ENCODE data around the gene CYB561A3.
A peak's percentile ranks its signal among the peaks of the same experiment; 100 is the strongest.

CYB561A3 gene

DNA sequence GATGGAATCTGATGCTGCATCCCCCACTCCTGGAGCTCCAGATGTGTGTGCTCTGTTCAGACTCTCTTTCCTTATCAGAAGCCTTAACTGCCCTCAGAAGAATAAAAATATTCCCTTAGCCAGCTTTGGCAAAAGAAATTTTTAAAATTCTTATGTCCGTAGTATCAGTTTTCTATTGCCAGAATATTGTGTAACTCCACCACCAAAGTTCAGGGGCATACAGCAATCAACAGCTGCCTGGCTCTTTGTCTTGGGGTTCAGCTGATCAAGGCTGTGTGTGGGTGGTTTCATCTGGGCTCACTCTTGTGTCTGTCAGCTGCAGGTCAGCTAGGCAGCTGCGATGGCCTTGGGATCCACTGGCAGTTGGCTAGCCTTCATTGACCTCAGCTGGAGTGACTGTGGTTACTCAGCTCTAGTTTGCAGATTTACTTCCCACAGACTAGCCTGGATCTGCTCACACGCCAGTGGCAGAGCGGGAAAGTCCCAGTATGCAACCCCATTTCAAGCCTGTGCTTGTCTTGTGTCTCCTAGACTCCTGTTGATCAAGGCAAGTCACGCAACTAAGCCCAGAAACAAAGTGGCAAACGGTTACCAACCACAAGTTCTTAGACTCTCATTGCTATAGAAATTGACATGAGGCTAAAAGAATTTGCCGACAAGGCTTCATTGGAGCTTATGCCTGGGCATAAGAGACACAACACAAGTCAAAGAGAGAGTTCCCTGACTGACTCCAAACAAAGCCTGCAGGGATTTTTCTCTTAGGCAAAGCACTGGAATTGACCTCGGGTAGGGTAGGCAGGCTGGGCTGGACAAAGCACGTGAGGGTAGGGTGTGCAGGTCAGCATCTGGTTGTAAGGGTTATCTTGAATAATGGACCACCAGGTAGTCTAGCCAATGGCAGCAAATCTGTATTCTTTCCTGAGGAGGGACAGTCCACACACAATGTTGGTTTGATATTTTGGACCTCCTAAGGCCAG, 8.0 kb upstream of the CYB561A3 start:
- no peak for DNase-seq (ENCODE audit: low spot score)

DNA sequence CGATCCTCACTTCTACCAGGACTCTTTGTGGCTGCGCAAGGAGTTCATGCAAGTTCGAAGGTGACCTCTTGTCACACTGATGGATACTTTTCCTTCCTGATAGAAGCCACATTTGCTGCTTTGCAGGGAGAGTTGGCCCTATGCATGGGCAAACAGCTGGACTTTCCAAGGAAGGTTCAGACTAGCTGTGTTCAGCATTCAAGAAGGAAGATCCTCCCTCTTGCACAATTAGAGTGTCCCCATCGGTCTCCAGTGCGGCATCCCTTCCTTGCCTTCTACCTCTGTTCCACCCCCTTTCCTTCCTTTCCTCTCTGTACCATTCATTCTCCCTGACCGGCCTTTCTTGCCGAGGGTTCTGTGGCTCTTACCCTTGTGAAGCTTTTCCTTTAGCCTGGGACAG, 7.0 kb upstream of the CYB561A3 start:
- DNase-seq (ENCODE audit: low spot score): no peak

DNA sequence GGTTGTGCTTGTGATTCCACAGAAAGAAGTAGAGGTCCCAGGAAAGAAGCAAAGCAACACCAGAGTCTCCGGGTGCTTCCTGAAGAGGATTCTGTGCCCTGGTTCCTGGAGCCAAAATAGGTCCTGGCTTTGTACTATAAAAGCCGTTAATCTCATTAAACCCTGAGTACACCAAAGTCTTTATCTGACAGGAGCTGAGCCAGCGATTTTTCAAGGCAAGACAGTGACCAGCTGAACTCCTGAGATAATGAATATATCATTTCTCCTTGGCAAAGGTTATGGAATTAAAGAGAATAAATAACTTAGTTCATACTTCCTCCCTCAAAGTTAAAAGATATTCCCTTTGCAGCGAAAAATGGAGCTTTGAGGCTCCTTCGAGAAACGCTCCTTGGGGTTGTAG, 5.7 kb upstream of the CYB561A3 start:
- DNase-seq (ENCODE audit: low spot score): no peak

DNA sequence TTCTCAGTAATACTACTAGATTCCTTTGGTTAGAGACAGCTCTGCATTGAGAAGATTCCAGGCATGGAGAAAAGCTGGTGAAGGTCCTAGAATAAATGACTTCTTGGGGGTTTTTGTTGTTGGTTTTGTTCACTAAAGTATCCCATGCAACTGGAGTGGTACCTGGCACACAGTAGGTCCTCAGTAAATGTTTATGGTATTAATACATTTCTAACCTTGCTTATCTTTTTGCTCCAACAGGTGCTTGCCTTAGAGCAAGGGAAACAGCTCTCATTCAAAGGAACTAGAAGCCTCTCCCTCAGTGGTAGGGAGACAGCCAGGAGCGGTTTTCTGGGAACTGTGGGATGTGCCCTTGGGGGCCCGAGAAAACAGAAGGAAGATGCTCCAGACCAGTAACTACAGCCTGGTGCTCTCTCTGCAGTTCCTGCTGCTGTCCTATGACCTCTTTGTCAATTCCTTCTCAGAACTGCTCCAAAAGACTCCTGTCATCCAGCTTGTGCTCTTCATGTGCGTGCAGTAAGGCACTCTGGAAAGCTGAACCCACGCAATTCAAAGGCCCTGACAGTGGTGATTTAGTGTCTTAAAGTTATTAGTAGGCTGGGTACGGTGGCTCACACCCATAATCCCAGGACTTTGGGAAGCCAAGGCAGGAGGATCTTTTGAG, 2.5 kb upstream of the CYB561A3 start:
- DNase-seq (ENCODE audit: low spot score): no peak

DNA sequence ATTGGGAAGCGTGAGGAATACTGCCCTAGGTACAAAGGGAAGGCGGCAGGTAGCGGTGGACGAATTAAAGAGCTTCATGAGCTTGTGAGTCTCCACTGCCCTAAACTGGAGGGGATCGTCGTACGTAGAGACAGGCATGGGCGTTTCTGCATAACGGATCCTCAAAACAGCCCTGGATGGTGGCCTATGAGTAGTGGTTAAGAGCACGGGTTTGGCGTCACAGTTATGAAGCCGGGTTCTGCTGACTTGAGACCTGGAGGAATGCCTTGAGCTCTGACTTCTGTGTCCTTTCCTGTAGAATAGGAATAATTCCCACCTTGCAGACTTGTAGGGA, 827 bp upstream of the CYB561A3 start:
- peak; percentile 17 for DNase-seq (ENCODE audit: low spot score)

DNA sequence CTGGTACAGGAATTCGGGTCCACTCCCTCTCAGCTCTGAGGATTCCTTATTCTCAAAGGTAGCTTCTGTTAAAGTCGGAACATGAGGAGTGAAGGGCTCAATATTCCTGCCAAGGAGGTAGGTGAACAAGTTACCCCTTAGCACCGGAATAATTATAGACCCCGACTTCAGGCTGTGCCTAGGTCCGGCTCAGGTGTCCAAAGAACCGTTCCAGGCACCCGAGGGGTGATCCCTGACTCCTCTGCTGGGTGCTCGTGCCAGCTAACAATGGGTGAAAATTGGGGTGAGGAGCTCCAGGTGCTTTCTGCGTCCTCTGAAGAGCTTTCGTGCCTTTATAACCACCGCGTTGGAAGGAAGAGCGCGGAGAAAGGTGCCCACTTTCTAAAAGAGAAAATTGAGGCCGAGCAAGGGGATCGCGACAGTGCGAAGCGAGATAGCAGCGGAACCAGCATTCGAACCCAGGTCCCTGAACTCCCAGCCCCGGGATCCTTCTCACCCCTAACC, 393 bp downstream of the CYB561A3 start:
- no peak for DNase-seq (ENCODE audit: low spot score)

DNA sequence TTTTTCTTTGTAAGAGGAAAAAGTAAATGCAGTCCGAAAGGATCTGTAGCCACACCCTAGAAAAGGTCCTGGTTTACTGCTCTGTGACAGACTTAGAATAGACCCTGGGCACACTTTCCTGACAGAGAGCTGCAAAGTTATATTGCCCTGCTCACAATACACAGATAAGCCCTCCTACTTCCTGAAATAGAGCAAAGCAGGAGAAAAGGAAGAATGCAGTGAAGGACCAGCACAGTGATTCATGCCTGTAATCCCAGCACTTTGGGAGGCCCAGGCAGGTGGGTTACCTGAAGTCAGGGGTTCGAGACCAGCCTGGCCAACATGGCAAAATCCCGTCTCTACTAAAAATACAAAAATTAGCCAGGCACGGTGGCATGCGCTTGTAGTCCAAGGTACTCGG, 2.2 kb downstream of the CYB561A3 start:
- DNase-seq (ENCODE audit: low spot score): no peak

DNA sequence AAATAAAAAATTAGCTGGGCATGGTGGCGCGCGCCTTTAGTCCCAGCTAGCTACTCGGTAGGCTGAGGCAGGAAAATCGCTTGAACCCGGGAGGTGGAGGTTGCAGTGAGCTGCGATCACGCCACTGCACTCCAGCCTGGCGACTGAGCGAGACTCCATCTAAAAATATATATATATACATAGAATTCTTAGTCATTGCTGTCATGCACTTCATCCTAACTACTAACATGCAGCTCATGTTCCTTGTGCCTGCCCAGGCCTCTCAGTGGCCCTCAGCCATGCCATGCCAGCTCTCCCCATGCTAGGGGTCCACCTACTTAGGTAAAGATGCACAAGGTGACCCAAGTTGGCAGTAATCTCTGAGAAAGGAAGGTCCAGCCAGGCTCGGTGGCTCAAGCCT, 3.1 kb downstream of the CYB561A3 start:
- DNase-seq (ENCODE audit: low spot score): no peak

DNA sequence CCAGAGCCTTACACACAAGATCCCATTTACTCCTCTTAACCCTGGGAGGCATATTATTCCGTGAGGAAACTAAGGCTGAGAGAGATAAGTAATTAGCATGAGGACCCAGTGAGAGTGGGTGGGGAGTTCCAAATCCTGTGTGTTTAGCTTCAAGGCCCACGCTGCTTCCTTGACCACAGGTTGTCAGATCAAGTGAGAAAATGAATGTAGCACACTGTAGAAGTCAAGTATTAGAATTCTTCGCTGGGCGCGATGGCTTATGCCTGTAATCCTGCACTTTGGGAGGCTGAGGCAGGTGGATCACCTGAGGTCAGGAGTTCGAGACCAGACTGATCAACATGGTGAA, 3.8 kb downstream of the CYB561A3 start:
- no peak for DNase-seq (ENCODE audit: low spot score)

DNA sequence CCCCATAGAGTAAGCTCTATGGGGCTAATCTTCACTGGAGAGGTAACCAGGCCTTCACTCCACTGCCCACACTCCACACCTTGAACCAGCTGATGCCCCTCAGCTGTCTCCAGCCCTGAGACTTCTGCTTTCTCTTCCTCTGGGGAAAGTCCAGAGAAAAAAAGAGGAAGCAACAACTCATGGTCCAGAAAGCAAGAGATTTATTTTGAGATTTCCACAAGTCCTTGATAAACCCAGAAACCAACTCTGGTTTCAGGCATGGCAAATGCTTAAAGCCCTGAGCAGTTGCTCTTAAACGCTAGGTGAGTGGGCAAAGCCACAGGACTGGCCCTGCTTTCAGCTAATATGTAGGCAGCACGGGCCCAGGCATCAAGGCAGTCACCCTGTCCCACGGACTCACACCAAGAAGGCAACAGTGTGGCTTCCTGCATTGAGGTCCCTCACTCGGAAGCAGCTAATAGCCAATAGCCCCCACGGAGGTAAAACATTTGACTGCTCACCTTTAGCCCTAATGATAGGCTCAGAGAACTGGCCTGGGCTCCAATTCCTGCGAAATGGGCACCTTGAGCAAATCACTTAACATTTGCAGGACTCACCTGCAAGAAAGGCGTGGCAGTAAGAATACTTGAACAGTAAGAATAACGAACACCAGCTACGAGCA, 4.3 kb downstream of the CYB561A3 start:
- no peak for DNase-seq (ENCODE audit: low spot score)

DNA sequence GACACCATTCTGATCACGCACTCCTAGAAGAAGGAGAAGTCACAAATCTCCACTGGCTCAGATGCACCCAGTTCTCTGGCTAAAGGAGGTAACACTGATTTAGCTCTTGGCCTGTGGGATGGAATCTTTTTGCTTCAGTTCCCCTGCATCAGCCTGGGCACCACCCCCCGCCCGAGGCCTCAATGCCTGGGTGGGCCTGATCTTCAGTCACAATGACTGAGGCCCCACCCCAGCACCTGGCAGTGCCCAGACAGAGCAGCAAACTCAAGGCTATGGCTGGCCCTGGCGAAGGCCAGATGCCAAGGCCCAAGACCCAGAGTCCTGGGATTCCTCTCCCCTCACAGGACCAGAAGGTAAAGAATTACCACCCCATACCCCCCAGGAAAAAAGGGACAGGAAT, 5.0 kb downstream of the CYB561A3 start:
- no peak for DNase-seq (ENCODE audit: low spot score)

DNA sequence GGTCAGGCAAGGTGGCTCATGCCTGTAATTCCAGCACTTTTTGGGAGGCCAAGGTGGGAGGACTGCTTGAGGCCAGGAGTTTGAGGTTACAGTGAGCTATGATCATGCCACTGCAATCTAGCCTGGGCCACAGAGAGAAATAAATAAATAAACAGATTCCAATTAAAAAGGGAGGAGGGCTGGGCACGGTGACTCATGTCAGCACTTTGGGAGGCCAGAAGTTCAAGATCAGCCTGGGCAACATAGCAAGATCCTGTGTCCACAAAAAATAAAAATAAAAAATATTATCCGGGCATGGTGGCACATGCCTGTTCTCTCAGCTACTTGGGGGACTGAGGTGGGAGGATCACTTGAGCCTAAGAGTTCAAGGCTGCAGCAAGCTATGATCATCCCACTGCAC, 7.5 kb downstream of the CYB561A3 start:
- no peak for DNase-seq (ENCODE audit: low spot score)

DNA sequence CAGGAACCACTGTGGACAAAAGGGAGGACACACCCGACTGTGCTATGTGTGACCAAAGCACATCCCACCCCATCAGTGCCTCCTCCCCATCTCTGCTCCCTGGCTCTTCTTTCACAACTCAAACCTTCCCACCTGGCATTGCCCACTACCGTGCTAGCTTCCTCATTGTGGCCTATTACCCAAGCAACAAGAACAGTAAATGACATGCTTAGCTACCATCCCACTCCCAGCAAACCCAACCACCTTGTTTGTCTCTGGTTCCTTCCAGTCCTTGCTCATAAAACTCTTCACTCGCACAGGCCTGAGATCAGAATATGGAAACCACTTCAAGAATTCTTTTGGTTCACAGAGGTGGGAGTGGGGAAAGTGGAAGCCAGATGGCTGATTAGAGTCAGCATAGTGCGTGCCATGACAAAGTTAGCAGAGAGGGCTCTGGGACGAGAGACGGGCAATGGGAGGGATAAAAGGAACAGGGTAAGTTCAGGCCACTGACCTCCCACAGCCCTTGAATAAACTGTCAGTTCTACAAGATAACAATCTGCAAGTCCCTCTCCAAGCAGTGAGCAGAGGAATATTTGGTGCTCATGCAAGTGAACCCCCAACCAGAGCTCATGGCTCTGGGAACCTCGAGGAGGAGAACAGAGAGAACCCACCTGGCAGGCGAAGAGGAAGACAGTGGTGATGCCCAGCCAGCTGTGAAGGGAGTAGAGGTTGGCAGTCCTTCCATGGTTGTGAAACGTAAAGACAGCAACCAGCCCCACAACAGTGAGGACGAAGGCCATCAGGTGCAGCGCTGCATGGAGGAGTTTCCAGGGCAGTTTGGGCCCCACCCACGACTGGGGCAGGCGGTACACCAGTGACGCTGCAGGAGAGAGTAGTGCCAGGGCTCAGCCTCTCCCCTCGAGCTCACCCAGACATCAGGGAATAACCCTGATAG, 8.3 kb downstream of the CYB561A3 start:
- DNase-seq (ENCODE audit: low spot score): no peak

DNA sequence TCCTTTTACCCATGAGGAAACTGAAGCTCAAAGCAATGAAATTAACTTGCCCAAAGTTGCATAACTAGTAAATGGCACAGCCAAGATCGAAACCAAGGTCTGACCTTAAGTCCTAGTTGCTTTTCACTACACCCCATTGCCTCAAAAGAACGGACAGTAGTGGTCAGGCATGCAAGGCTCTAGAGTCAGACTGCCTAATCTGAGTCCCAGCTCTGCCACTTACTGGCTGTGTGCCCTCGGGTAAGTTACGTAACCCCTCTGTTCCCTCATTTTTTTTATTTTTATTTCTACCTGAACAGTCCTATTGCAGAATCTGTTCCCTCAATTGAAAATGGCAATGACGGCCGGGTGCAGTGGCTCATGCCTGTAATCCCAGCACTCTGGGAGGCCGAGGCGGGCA, 9.6 kb downstream of the CYB561A3 start:
- DNase-seq (ENCODE audit: low spot score): no peak

DNA sequence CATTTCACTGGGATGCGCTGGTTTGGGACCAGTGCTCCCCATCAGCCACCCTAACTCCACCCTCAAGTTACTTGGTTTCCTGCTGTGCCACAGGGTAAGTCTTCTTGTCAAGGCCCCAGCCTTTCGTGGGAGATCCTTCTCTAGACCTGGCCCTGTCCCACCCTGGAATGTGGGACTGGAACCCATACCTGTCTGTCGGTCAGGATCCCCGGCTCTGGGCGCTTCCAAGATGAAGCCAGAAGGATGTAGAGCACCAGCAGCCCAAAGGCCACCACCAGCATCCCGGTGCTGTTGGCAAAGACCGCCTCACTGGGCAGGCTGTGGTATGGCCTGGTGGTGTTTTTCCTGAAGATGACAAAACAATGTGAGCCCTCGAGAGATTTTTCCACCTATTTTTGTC, 10.9 kb downstream of the CYB561A3 start:
- DNase-seq (ENCODE audit: low spot score): no peak

DNA sequence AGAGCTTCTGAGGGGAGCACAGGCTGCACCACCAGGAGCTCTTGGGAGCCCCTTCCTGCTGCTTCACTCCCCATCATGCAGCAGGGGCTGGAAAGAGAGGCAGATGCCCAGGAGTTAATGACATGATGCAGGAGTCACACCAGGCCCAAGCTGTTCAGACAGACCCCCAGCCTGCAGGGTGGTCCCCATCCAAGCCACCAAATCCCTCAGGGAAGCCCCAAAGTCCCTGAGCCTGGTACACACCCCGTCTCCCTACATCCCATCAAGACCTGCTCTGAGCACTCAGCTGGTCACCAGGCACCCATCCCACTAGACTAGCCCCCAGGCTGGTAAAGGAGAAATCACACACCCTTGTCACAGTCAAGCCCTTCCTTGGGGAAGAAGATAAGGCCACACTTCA, 11.3 kb downstream of the CYB561A3 start:
- DNase-seq (ENCODE audit: low spot score): no peak

DNA sequence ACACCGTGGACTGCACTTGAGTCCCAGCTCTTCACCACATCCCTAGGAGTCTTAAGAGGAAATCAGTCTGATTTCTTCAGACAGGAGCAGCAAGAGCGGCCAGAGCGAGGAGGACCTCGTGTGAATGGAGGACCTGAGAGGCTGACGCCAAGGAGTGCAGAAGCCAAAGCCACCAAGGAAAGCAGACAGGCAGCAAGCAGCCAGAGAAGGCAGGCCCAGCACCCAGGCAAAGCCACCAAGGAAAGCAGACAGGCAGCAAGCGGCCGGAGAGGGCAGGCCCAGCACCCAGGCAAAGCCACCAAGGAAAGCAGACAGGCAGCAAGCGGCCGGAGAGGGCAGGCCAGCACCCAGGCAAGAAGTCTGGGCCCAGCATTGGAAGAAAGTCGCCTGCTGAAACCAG, 11.8 kb downstream of the CYB561A3 start:
- DNase-seq (ENCODE audit: low spot score): no peak

DNA sequence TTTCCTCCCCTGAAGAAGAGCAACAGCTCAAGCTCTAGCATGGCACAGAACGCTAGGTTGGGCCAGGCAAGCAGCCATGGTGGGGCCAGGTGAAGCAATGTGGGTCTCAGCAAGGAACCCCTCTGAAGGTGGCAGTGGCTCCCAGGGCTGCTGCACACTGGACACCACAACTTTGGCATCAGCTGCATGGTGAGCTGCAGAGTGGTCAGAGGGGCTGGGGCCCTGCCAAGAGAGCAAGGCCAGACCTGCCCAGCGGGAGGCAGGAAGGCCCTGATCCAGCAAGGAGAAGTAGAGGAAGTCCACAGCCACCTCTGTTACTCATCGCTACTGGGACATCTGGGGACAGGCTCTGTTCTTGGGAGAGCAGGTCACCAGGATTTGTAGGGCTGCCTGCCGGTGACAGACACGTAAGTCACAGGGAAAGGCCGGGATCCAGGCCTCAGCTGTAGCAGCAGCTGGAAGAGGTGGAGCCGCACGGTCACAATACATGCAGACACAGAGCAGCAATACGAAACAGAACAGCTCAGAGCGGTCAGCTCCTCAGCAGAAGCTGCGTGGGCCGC, 12.4 kb downstream of the CYB561A3 start:
- DNase-seq (ENCODE audit: low spot score): no peak

DNA sequence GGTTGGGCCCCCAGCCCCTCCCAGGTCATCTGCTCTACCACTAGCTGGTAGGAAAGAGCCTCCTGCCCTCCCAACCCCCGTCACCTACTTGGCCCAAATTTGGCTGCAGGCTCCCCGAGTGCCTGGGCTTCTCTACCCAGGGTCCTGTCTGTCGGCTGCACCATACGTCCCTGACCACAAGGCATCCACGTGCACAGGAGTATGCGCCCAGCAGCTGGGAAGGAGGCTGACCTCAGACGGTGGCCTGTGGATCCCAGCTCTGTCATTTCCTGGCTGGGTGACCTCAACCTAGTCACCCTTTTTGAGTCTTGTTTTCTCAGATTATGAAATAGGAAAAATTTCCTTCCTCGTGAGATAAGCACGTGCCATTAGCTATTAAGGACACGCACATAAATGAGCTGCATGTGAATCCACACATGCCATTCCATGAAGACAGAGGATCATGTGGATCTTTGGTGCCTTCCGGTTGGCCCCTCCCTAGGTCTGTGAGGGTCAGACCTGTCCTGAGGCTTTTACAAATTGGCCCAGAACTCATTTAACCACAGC, 13.7 kb downstream of the CYB561A3 start:
- DNase-seq (ENCODE audit: low spot score): no peak

DNA sequence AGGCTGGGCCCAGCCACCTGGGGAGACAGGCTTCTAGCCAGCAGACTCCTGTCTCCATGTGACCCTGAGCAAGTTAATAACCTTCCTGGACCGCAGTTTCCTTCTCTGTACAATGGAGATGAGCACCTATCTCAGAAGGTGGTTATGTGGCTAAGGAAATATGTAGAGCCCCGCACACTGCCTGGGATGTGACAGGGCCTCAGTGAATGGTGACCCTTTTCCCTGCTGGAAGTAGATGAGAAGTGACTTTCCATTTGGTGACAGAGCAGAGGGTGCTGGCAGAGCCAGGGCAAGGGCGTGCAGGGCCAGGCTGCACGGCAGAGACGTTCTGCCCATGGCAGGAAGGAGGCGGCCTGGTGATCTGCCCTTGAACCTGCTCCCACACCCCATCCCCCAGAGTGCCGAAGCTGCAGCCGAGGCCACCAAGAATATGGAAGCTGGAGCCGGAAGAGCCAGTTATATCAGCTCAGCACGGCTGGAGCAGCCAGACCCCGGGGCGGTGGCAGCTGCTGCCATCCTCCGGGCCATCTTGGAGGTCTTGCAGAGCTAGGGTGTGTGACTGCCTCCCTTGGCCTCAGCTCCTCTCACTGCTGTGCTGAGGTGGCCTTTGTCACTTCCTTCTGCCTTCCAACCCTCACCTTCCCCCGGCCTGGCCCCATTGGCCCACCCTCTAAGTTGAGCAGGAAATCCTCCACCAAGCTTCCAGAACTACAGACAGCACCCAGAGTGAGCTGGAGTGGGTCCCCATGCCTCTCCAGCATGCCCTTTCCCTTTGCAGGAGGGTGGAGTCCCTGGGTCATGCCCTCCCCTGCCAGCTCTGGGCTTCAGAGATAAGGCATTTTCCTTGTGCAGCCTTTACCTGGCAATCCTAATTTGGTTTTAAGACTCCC, 15.5 kb downstream of the CYB561A3 start:
- DNase-seq (ENCODE audit: low spot score): no peak
